Body of pancreas (tissue), 4 donors: Measurements from ENCODE around the gene RPTOR.

Experiments used
- POLR2A ChIP-seq, 3 donors: fragments of 450-650 bp; IDR thresholded peaks; one replicate each; pipeline ENCODE4 v1.6.1; 2016; ENCODE audit warnings: antibody characterized with exemption in 3 of 3, mild to moderate bottlenecking in 2 of 3
- TF ChIP-seq, protein P1 (sequence below), 7 experiments: fragments of 450-650 bp in 4 of 7; fragments of 200-600 bp in 3 of 7; sonication (generic) in 3 of 7; IDR thresholded peaks; one replicate each; pipeline ENCODE4 v1.5.1; 2016 to 2019; ENCODE audit warnings: antibody characterized with exemption in 7 of 7

DNA sequence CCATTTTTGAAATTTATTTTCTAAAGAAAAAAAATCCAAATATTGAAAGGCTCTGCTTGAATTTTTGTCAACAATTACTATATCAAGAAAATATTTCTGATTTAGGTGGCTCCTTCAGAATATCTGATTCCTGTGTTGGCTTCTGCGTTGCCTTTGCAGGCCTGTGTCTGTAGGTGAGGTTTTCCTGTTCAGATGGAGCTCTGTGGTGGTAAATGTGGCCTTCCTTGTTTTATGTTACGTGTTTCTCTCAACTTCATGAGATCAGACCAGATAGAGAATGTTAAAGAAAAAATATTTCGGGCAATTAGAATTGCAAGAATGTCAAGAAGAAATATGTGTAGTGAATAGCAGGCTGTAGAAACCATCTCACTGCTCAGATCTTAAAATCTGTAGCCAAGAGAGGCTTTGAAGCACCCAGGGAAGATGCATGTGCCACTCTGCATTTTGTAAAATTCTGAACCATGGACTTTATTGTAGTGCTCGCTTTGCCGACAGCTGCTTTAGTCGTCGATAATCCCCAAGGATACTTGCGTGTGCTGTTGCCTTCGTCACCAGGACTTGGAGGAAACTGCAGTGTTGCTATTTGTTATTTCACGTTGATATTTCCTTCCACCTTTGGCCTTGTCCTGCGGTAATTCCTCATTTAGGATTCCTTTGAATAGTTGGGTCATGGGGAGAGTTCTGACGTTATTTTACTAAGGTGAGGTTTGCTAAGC, 69.9 kb downstream of the RPTOR start:
- TF ChIP-seq, protein P1, sequence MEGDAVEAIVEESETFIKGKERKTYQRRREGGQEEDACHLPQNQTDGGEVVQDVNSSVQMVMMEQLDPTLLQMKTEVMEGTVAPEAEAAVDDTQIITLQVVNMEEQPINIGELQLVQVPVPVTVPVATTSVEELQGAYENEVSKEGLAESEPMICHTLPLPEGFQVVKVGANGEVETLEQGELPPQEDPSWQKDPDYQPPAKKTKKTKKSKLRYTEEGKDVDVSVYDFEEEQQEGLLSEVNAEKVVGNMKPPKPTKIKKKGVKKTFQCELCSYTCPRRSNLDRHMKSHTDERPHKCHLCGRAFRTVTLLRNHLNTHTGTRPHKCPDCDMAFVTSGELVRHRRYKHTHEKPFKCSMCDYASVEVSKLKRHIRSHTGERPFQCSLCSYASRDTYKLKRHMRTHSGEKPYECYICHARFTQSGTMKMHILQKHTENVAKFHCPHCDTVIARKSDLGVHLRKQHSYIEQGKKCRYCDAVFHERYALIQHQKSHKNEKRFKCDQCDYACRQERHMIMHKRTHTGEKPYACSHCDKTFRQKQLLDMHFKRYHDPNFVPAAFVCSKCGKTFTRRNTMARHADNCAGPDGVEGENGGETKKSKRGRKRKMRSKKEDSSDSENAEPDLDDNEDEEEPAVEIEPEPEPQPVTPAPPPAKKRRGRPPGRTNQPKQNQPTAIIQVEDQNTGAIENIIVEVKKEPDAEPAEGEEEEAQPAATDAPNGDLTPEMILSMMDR (IDR thresholded peaks at IDR 0.05): no peak
- no peak for TF ChIP-seq POLR2A (IDR thresholded peaks at IDR 0.05)
